Central memory CD4-positive, alpha-beta T cell (primary cell): ENCODE data around the gene CCNA1.

ENCODE experiments used
- DNase-seq: peaks from one replicate; pipeline ENCODE4 v3.0.0; 2022
- total RNA-seq, 3 experiments: gene quantifications; one replicate each; lab custom pipeline; 2026; lab: John Stamatoyannopoulos, UW

The CCNA1 gene
- total RNA-seq = 0 reads per million in 3 experiments

GRCh38 chr13:36432106-36432544, at the start of gene CCNA1:
TSS of gene CCNA1 (plus strand) at chr13:36432495. CDS start at chr13:36433057, 562 bp downstream.
- no peak for DNase-seq

- DNase-seq = no peak
These were observed 46.8 kb upstream of the CCNA1 start for GRCh38 chr13:36385489-36385888.

- DNase-seq = no peak
These were observed 37.0 kb upstream of the CCNA1 start for GRCh38 chr13:36395280-36395679.

- DNase-seq = no peak
These were observed 27.1 kb upstream of the CCNA1 start for GRCh38 chr13:36405151-36405550.

GRCh38 chr13:36412736-36413135, 19.6 kb upstream of the CCNA1 start:
- no peak for DNase-seq

- DNase-seq = no peak
These were observed 19.1 kb upstream of the CCNA1 start for GRCh38 chr13:36413161-36413560.

- DNase-seq = no peak
These were observed 17.8 kb upstream of the CCNA1 start for GRCh38 chr13:36414461-36414860.

GRCh38 chr13:36417331-36417730, 15.0 kb upstream of the CCNA1 start:
- no peak for DNase-seq

GRCh38 chr13:36418022-36418805, 14.1 kb upstream of the CCNA1 start:
- DNase-seq = no peak

GRCh38 chr13:36420437-36420891, 11.8 kb upstream of the CCNA1 start:
- peak; percentile 32 for DNase-seq

- no peak for DNase-seq
These were observed 10.8 kb upstream of the CCNA1 start for GRCh38 chr13:36421447-36421846.

GRCh38 chr13:36428086-36428485, 4.2 kb upstream of the CCNA1 start:
- DNase-seq = no peak

- DNase-seq = no peak
These were observed 1.8 kb upstream of the CCNA1 start for GRCh38 chr13:36430247-36431203.

- DNase-seq = no peak
These were observed 840 bp upstream of the CCNA1 start for GRCh38 chr13:36431204-36432105.

- DNase-seq = no peak
These were observed 4.5 kb downstream of the CCNA1 start for GRCh38 chr13:36436811-36437210.

GRCh38 chr13:36438594-36439483, 6.5 kb downstream of the CCNA1 start:
- no peak for DNase-seq

GRCh38 chr13:36445278-36445677, 13.0 kb downstream of the CCNA1 start:
- DNase-seq = no peak

GRCh38 chr13:36445891-36446351, 13.6 kb downstream of the CCNA1 start:
- DNase-seq = no peak

- no peak for DNase-seq
These were observed 15.2 kb downstream of the CCNA1 start for GRCh38 chr13:36447501-36447900.

GRCh38 chr13:36450534-36450933, 18.2 kb downstream of the CCNA1 start:
- DNase-seq = no peak

- DNase-seq = no peak
These were observed 21.2 kb downstream of the CCNA1 start for GRCh38 chr13:36453516-36453915.
